Measurements from ENCODE around the gene EDA. TPM values are rescaled to one million over a fixed set of nuclear protein-coding genes. Genes with fewer than 3 reads are reported as not detected.

Gene EDA
- total RNA-seq = 0.55 and 0.87 TPM in 2 replicates

DNA sequence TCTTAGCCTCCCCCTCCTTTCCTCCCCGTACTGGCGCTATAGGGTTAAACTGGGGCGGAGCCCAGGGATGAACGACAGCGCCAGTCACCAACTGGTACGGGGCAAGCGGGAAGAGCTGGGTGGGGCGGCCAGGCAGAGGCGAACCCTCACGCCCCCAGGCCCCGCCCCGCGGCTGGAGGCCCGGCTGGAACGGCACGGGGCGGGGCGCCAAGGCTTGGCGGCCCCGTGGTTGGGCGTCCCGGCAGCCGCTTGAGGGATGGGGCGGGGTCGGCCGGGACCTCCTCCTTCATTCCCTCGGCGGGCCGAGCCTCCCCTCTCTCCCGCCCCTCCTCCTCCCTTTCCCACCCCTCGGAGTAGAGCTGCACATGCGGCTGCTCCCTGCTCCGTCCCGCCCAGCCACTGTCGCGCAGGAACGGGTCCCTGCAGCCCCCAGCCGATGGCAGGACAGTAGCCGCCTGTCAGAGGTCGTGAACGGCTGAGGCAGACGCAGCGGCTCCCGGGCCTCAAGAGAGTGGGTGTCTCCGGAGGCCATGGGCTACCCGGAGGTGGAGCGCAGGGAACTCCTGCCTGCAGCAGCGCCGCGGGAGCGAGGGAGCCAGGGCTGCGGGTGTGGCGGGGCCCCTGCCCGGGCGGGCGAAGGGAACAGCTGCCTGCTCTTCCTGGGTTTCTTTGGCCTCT lies at the start of gene EDA:
EDA (plus strand) TSS at position 335 of the 678 bp plus-strand sequence.
- DNase-seq (ENCODE audit: low read depth) = peak; percentile 46

DNA sequence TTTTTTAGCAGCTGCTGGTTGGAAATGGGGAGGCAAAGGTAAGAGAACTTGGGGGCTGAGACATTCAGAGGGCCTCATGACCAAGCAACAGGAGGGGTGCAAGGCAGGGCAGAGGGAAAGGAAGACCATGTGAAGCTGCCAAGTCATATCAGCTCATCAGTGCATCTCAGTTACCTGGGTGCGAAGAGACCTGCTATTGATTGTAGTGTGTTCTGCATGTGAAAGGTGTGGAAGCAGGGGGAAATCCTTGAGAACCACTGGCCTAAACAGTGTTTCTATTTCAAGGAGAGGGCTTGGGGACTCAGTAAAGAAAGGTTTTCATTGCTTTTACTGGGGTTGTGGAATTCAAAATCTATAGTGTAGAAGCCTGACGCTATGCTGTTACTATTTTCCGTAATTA lies 47.1 kb upstream of the EDA start:
- no peak for DNase-seq (ENCODE audit: low read depth)

DNA sequence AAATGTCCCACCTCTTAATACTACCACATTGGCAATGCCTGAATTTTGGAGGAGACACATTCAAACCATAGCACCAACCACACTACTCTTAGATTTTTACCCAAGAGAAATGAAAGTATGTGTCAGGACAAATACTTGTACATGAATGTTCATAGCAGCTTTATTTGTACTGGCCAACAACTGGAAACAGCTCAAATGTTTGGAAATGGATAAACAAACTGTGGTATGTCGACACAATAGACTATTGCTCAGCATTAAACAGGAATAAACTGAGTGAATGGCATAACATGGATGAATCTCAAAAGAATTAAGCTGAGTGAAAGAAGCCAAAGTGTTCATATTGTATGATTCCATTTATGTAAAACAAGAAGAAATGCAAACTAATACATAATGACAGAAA lies 18.5 kb upstream of the EDA start:
- DNase-seq (ENCODE audit: low read depth) = no peak

DNA sequence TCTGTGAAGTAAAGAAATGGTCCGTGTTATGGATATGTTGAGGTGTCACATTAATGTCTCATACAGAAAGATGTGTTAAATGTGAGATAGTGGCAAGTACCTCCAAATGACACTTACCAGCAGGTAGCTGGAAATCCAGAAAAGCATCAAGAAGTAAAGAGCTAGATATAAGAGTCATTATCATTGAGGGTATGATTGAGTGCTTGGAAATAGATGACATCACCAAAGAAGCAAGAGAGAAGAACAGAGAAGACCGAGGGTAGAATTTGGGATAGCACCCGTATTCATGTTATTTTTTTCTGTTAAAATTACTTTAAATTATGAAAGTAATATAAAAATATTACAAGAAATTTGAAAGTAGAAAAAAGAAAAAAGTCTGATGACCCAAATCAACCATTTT lies 15.7 kb upstream of the EDA start:
- no peak for DNase-seq (ENCODE audit: low read depth)

DNA sequence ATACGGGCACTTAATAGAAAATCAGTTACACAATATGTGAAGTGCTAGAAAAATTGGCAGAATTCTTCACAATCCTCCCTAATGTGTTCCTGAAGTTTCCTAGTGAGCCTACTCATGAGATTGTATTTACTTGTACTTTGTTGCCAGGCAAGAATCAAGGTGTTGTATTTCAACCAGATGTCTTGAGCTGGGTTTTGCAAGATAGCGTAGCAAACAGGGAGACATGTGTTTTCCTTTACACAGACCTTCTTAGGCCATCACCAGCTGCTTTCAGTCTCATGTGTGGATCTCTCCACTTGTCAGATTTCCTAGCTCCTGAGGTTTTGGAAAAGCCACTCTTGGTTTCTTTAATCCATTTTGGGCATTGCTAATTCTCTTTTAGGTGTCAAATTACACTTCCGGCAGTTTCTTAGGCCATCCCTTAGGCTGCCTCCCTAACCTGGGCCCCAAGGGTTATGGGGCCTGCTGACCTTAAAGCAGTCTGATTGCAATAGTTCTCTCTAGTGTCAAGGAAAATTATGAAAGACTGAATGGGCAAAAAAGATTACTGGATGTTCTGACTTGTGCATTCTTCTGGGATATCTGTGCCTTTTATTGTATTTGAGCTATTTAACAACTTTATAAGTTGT lies 12.2 kb upstream of the EDA start:
- no peak for DNase-seq (ENCODE audit: low read depth)

DNA sequence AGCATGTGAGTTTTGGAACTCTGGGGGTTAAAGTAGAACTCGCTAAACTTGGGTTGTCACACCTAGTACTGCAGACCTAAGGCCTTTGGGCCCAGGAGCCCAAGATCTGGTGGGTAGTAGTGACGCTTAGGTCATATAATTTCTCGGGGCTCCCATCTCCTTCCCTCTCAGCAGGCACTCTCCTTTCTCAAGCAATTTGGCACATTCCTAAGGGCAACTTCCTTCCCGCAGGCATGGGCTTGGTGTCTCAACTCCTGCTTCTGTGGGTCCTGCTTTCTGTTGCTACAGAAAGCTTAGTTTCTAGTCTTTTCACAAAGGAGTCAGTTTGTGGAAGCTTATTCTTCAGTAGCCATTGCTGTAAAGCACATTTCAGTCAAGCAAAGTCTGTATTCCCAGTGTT lies 10.4 kb upstream of the EDA start:
- no peak for DNase-seq (ENCODE audit: low read depth)

DNA sequence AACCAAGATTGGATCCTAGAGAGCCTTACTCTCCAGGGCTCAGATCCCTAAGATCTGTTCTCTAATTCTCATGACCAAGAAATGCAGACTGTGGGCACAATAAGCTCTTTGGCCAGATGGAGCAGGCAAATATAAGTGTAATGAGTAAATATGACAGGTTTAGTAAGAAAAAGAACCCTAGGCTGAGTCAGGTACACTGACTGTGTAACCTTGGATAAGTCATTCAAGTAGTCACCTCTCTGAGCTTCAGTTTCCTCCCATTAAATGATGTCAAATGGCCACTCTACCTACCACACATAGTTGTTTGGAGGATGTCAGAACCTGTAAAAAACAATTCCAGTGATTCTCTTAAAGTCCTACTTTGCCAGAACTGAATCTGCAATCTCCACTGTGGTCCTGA lies 8.3 kb upstream of the EDA start:
- DNase-seq (ENCODE audit: low read depth) = no peak

DNA sequence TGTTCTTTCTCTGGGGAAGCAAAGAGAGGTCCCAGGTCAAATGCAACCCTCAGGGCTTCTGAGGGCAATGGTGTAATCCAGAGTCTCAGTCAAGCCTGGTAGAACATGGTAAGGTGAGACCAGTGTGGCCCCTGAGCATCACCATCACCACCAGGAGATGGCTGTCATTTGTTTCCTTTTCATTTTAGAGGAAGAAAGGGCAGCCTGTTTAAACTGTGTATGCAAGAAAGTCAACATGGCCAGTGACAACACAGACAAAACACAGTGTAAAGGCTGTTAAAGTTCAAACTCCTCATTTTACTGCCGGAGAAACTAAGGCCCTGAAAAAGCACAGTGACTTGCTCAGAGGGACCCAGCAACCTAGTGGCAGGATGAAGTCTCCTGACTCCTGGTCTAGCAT lies 2.0 kb upstream of the EDA start:
- no peak for DNase-seq (ENCODE audit: low read depth)

DNA sequence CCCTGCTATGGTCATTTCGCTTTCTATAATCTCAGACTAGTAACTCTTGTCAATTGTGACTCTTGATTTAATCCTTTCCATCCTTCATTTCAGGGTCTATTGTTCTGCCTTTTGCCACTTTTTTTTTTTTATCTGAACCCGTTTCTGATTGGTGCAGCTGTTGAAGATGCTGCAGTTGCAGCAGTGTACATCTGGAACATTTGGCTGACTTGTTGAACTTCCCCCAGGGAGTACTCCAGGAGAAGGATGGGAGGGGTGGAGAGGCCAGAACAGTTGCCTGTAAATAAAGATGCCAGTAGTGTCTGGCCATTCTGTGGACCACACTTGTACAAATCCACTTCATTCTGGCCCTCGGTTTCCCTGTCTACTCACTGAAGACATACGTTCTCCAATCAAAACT lies 1.0 kb upstream of the EDA start:
- no peak for DNase-seq (ENCODE audit: low read depth)

DNA sequence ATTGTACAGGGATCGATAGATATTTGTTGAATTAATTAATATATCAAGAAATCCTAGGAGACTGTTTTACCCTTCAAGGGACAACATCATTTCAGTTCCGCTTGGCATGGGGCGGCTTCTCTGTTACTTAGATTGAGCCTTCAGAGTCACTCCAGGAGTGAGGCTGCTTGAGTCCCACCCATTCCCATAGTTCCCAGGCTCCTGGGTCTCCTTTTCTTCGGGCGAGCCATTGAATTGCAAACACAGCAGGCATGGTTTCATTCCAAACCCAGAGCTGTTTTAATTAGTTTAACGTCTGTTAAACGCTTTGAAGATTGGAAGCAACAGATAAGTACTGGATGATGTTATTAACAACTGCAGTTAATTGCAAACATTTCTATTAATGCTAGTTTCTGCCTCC lies 571 bp upstream of the EDA start:
- no peak for DNase-seq (ENCODE audit: low read depth)

DNA sequence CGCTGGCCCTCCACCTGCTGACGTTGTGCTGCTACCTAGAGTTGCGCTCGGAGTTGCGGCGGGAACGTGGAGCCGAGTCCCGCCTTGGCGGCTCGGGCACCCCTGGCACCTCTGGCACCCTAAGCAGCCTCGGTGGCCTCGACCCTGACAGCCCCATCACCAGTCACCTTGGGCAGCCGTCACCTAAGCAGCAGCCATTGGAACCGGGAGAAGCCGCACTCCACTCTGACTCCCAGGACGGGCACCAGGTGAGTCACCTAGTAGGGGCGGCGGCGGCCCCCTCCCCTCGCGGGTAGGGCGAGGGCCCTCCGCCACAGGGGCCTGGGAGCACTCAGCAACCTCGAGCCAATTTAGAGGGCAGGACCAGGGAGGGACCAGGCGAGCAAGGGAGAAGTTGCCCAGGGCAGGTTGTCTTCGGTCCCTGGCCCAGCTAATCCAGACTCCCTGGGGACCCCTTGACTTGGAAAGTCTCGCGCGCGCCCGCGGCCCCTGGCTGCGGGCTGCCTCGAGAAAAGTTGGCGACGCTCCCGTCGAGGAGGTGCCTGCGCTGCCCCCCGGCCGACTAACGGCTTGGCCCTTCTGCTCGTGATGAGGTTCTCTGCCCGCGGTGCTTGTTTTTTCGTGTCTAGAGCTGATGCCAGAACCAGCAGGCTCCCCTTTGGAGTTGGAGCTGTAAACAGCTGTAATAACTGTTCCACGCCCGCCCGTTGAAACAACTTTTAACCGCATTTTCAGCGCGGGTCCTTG lies 717 bp downstream of the EDA start:
- no peak for DNase-seq (ENCODE audit: low read depth)

DNA sequence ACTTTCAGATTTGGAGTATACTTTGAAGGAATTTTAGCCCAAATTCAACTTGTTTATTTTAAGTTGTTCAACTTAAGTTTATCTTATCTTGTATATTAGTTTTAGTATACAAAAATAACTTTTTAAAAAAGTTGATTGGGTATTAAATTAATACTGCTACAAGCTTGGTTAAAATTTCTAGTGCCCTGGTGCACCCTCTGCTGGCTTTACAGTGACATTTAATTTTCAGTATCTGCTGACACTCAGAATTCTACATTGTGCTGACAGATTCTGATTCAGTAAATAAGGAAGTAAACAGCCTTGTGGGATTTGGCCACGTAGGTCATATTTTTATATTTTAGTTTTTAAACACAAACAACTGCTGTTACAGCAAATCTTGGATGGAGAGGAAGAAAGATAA lies 2.9 kb downstream of the EDA start:
- DNase-seq (ENCODE audit: low read depth) = peak; percentile 23

DNA sequence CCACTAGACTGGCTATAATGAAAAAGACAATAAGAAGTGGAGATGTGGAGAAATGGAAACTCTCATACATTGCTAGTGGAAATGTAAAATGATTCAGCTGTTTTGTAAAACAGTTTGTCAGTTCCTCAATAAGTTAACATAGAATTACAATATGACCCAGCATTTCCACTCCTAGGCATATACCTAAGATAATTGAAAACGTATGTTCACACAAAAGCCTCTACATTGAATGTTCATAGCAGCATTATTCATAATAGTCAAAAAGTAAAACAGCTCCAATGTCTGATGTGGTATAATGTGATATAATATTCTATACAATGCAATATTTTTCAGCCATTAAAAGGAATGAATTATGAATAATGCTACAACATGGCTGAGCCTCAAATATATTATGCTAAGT lies 10.2 kb downstream of the EDA start:
- DNase-seq (ENCODE audit: low read depth) = no peak

DNA sequence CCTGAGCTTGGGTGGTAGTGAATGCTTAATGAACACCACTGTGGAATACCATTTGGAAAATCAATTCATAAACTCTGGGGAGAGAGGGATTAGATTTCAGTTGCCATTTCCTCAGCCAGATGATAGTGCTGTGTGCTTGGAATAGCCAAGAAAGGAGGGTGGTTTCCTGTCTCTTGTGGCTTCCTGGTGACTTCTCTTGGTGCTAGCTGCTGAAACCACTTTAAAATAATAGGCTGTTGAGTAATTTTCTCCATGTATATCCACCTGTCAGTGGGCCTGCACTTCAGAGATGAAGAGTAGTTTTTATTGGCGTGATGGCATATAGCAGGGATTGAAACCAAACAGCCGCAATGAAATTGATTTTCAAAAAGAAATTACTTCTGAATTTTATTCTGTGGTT lies 11.8 kb downstream of the EDA start:
- DNase-seq (ENCODE audit: low read depth) = no peak

DNA sequence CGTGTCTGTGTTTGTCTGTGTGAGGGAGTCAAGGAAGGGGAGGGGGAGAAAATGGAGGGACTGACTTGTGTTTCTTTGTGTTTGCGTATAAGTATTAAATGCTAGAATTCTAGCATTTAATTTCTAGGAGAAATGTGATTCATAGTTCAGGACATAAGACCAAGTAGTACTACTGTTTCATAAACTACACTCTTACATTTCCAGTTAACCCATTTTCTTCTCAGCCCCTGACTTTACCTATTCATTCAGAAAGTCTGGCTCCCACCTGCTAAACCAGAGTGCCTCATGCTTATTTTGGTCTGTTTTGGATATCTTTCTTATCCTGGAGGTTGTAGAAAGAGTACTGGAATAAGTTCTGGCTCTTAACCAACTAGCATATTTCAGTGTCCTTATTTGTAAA lies 14.2 kb downstream of the EDA start:
- DNase-seq (ENCODE audit: low read depth) = no peak

DNA sequence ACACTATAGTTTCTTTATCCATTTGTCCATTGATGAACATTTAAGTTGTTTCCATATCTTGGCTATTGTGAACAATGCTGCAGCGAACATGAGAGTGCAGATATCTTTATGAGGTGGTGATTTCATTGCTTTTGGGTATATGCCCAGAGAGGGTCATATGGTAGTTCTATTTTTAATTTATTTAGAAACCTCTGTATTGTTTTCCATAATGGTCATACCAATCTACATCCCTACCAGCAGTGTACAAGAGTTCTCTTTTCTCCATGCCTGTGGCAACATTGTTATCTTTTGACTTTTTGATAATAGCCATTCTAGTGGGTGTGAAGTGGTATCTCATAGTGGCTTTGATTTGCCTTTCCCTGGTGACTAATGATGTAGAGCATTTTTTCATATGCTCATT lies 48.8 kb downstream of the EDA start:
- DNase-seq (ENCODE audit: low read depth) = no peak

DNA sequence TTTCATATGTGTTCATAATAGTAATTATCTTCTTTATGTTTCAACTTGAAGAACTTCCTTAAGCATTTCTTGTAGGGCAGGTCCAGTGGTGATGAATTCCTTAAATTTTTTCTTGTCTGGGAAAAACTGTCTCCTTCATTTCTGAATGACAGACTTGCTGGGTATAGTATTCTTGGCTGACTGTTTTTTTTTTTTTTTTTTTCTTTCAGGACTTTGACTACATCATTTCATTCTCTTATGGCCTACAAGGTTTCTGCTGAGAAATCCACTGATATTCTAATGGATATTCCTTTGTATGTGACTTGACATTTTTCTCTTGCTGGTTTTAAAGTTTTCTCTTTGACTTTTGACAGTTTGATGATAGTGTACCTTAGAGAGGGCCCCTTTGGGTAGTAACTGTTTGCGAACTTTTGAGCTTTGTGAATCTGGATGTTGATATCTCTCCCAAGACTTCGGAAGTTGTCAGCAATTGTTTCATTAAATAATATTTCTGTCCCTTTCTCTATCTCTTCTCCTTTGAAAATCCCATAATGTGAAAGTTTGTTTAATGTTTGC lies 54.2 kb downstream of the EDA start:
- no peak for DNase-seq (ENCODE audit: low read depth)

DNA sequence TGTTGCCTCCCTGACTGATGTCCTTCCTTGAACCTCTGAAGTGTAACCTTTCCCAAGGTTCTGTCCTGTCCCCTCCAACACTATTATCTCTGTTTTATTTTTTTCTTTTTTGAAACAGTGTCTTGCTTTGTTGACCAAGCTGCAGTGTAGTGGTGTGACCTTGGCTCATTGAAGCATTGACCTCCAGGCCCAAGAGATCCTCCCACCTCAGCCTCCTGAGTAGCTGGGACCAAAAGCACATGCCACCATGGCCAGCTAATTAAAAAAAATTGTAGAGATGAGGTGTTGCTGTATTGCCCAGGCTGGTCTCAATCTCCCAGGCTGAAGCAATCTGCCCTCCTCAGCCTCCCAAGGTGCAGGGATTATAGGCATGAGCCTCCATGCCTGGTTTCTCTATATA lies 59.0 kb downstream of the EDA start:
- DNase-seq (ENCODE audit: low read depth) = no peak

DNA sequence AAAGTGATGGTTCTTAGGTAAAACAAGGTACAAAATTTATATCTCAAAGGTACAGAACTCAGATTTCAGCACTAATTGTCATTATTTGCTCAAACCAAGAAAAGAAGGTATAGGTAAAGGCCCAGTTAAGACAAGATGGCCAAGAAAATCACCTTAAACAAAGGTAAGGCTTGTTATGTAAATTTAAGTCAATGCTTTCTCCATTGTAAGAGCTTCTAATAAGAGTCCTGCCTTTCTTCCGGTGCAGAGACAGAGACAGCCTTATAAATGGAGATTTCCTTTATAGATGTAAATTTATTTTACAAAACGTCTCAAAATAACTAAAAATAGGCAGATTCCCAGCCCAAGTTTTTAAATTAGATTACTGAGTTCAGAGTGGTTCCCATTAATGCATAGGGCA lies 89.9 kb downstream of the EDA start:
- no peak for DNase-seq (ENCODE audit: low read depth)

DNA sequence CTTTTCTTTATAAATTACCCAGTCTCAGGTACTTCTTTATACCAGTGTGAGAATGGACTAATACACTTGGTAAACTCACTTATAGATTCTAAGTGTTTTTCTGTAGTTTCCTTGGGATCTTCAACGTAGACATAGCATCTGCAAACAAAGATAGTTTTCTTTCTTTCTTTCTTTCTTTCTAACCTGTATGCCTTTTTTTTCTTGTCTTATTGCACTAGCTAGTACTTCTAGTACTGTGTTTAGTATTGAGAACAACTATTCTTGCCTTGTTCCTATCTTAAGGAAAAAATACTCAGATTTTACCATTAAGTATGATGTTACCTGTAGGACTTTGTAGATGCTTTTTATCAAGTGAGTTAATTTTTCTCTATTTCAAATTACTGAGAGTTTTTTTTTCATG lies 102.2 kb downstream of the EDA start:
- DNase-seq (ENCODE audit: low read depth) = no peak

DNA sequence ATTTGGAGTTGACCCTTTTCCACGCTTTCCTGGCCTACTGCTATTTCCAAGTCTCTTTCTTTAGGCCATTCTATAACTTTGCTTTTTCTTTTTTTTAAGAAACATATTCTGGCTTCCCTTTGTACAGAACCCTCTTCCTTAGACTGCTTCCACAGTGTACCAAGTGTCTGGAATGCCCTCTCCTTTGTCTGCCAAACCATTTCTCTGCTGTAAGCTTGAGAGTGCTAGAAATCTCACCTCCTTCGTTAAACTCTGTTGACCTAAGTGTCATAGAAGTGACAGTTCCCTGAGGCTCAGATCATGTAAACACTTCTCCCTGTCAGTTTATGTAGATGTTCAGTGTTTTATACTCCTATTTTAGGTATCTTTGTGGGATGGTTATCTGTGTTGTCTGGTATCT lies 108.4 kb downstream of the EDA start:
- no peak for DNase-seq (ENCODE audit: low read depth)

DNA sequence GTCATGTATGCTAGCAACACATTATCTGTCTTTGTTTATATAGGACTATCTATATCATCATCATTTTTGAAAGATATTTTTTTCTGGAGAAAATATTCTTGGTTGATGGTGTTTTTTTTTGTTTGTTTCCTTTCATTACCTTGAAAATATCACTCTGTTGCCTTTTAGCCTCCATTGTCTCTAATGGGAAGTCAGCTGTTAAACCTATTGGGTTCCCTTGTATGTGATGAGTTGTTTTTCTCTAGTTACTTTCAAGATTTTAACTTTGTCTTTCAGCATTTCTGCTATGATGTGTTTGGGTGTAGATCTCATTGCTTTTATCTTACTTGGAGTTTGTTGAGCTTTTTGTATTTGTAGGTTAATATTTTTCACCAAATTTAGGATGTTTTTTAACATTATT lies 124.4 kb downstream of the EDA start:
- no peak for DNase-seq (ENCODE audit: low read depth)

DNA sequence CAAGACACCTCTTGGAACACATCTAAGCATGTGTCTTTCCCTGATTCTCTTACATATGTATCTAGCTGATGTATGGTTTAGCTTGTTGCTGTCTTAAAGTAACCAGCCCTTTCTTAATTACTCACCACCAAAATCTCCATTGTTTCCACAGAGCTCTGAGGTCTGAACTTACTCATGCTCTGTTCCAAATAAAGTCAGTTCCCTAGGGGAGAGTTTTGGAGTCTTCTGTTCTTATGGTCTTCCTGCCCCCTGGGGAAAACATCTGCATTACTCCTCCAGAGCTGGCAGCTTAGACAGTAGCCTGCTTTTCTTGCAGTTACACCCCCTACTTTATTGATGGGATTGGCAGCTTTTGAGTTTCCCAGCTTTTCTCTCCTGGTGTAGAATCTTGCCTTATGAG lies 125.8 kb downstream of the EDA start:
- no peak for DNase-seq (ENCODE audit: low read depth)
